ENCODE results near the gene RAB10. TPM values are rescaled to one million over a fixed set of nuclear protein-coding genes. Genes with fewer than 3 reads are reported as not detected.
"Not testable (repeated sequence)": the region's sequence is repeated elsewhere in the genome, so short reads cannot be mapped to it uniquely, and the experiment has no call there.

RAB10 gene
- total RNA-seq, 1 donor from 2014 or later: 86.5 TPM

DNA sequence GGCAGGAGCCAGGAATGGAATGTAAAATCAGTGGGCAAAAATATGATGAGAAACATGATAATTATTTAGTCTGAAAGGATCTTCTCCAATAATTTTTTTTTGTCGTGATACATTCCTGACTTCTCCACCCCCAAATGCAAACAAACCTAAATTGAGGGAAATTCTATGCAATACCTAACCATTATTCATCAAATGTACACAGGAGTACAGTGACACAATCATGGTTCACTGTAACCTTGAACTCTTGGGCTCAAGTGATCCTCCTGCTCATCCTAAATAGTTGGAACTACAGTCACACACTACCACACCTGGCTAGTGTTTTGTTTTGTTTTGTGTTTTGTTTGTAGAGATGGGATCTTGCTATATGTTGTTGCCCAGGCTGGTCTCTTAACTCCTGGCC lies 46.5 kb downstream of the RAB10 start:
- Mint-ChIP-seq H3K4me3 (no peak overlapping the region), H3K27ac (no peak overlapping the region), H3K4me1 (peaks cover 10% of the 10 kb centered on the region), H3K9me3 (peaks cover 44% of the 10 kb centered on the region), H3K36me3 (peaks cover 48% of the 10 kb centered on the region), H3K27me3 (ENCODE audit: low read depth) (no peaks in the 10 kb centered on the region)
- no peak for DNase-seq (ENCODE audit: low spot score in 2 of 2, unreplicated experiment in 2 of 2)
- TF ChIP-seq, protein P1, sequence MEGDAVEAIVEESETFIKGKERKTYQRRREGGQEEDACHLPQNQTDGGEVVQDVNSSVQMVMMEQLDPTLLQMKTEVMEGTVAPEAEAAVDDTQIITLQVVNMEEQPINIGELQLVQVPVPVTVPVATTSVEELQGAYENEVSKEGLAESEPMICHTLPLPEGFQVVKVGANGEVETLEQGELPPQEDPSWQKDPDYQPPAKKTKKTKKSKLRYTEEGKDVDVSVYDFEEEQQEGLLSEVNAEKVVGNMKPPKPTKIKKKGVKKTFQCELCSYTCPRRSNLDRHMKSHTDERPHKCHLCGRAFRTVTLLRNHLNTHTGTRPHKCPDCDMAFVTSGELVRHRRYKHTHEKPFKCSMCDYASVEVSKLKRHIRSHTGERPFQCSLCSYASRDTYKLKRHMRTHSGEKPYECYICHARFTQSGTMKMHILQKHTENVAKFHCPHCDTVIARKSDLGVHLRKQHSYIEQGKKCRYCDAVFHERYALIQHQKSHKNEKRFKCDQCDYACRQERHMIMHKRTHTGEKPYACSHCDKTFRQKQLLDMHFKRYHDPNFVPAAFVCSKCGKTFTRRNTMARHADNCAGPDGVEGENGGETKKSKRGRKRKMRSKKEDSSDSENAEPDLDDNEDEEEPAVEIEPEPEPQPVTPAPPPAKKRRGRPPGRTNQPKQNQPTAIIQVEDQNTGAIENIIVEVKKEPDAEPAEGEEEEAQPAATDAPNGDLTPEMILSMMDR (IDR thresholded peaks at IDR 0.05; ENCODE audit: unreplicated experiment): no peak

DNA sequence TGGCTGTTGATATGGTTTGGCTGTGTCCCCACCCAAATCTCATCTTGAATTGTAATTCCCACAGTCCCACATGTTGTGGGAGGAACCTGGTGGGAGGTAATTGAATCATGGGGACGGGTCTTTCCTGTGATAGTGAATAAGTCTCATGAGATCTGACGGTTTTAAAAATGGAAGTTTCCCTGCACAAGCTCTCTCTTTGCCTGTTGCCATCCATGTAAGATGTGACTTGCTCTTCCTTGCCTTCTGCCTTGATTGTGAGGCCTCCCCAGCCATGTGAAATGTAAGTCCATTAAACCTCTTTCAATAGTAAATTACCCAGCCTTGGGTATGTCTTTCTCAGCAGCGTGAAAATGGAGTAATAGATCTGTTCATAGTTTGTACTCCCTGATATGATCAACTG lies 47.0 kb downstream of the RAB10 start:
- H3K9me3 Mint-ChIP-seq: peaks cover 44% of the 10 kb centered on the region
- not testable (repeated sequence) for H3K4me1 Mint-ChIP-seq; DNase-seq (ENCODE audit: low spot score in 2 of 2, unreplicated experiment in 2 of 2); H3K27ac Mint-ChIP-seq; H3K4me3 Mint-ChIP-seq; H3K27me3 Mint-ChIP-seq (ENCODE audit: low read depth)
- peaks cover 50% of the 10 kb centered on the region for H3K36me3 Mint-ChIP-seq

DNA sequence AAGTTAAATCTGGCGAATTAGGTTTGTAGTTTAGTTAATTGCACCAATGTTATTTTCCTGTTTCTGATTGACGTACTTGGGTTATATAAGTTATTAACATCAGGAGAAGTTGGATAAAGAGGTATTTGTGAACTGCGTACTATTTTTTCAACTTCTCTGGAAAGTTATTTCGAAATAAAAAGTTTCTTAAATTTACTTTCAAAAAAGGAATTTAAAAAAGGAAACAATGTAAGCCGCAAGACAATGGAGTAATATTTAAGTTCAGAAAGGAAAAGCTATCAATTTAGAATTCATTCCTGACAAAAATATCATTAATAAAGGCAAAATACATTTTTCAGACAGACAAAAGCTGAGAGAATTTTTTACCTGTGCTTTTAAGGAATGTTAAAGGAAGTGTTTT lies 47.7 kb downstream of the RAB10 start:
- Mint-ChIP-seq H3K9me3 (peaks cover 44% of the 10 kb centered on the region), H3K4me3 (no peak overlapping the region), H3K27ac (no peak overlapping the region), H3K27me3 (ENCODE audit: low read depth) (no peaks in the 10 kb centered on the region), H3K36me3 (peaks cover 52% of the 10 kb centered on the region), H3K4me1 (no peaks in the 10 kb centered on the region)
- TF ChIP-seq, protein P1 (IDR thresholded peaks at IDR 0.05; ENCODE audit: unreplicated experiment): no peak
- DNase-seq (ENCODE audit: low spot score in 2 of 2, unreplicated experiment in 2 of 2): no peak

DNA sequence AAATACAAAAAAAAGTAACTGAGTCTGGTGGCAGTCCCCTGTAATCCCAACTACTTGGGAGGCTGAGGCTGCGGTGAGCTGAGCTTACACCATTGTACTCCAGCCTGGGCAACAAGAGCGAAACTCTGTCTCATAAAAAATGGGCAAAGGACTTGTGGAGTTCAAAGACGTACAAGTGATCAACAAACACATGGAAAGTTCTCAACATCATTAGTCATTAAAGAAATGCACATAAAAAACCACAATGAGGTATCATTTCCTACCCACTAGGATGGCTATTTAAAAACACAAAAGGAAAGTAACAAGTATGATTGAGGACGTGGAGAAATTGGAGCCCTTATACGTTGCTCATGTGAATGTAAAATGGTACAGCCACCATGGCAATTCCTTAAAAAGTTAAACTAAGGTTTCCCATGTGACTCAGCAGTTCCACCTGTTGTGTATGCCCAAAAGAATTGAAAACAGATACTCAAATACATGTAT lies 52.3 kb downstream of the RAB10 start:
- Mint-ChIP-seq H3K27me3 (ENCODE audit: low read depth) (no peaks in the 10 kb centered on the region), H3K36me3 (peaks cover 26% of the 10 kb centered on the region), H3K27ac (no peak overlapping the region), H3K9me3 (peaks cover 20% of the 10 kb centered on the region), H3K4me1 (peaks cover 6% of the 10 kb centered on the region), H3K4me3 (no peak overlapping the region)
- DNase-seq (ENCODE audit: low spot score in 2 of 2, unreplicated experiment in 2 of 2): no peak
- TF ChIP-seq, protein P1 (IDR thresholded peaks at IDR 0.05; ENCODE audit: unreplicated experiment): no peak

DNA sequence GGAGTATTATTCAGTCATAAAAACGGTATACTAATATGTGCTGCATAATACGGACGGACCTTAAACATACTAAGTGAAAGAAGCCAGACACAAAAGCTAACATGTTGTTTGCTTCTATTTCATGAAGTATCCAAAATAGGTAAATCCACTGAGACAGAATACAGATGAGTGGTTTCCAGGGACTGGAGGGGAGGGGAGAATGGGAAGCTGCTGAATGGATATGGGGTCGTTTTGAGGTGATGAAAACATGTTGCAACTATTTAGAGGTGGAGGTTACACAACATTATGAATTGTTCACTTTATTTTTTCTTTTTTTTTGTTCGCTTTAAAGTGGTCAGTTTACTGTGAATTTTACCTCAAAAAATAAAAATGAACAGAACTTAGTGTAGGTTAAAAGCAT lies 52.9 kb downstream of the RAB10 start:
- no peak overlapping the region for H3K4me3 Mint-ChIP-seq
- peaks cover 6% of the 10 kb centered on the region for H3K4me1 Mint-ChIP-seq
- DNase-seq (ENCODE audit: low spot score in 2 of 2, unreplicated experiment in 2 of 2): no peak
- peaks cover 18% of the 10 kb centered on the region for H3K9me3 Mint-ChIP-seq
- peaks cover 22% of the 10 kb centered on the region for H3K36me3 Mint-ChIP-seq
- H3K27me3 Mint-ChIP-seq (ENCODE audit: low read depth): no peaks in the 10 kb centered on the region
- TF ChIP-seq, protein P1 (IDR thresholded peaks at IDR 0.05; ENCODE audit: unreplicated experiment): no peak
- H3K27ac Mint-ChIP-seq: no peak overlapping the region

DNA sequence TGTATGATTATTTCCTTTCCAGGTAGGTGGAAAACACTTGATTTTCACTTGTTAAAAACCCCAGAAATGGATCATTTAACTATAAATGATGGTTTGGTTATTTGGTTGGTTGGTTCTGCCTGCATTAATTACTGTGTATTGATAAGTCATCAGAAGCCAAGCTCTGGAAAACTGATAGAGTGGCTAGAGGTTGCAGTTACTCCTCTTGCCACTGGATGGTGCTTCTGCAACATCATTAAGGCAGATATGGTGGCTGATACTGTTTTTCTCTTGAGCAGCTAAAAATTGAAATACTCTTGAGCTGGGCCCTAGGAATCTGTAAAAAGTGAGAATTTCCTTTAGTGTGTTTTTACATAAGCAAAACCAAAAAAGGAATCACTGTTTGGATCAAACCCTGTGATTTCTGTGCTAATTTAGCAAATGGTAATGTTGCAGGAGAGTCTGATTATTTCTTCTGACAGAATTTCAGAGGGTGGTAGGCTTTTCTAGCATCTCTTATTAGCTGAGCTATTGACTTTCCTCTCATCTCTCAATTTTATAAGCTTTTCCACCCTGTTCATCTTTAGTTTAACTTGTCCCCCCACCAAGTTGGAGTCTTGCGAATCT lies 54.3 kb downstream of the RAB10 start:
- Mint-ChIP-seq H3K4me3 (no peak overlapping the region), H3K36me3 (peaks cover 18% of the 10 kb centered on the region), H3K9me3 (peaks cover 10% of the 10 kb centered on the region), H3K4me1 (peaks cover 6% of the 10 kb centered on the region), H3K27ac (no peak overlapping the region), H3K27me3 (ENCODE audit: low read depth) (no peaks in the 10 kb centered on the region)
- no peak for DNase-seq (ENCODE audit: low spot score in 2 of 2, unreplicated experiment in 2 of 2)
- TF ChIP-seq, protein P1 (IDR thresholded peaks at IDR 0.05; ENCODE audit: unreplicated experiment): peak; percentile 59

DNA sequence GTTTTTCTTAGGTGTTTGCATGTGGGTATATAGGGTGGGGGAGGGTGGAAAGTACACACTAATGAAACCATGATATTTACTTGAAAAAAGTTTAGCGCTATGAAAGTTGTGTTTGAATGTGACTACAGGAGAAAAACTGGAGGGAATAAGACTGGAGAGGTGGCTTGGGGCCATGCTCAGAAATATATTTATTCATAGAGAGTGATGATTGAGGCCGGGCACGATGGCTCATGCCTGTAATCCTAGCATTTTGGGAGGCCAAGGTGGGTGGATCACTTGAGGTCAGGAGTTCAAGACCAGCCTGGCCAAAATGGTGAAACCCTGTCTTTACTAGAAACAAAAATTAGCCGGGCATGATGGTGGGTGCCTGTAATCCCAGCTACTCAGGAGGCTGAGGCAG lies 55.0 kb downstream of the RAB10 start:
- not testable (repeated sequence) for H3K4me1 Mint-ChIP-seq; H3K27me3 Mint-ChIP-seq (ENCODE audit: low read depth); H3K4me3 Mint-ChIP-seq; H3K9me3 Mint-ChIP-seq; H3K27ac Mint-ChIP-seq; DNase-seq (ENCODE audit: low spot score in 2 of 2, unreplicated experiment in 2 of 2)
- peaks cover 22% of the 10 kb centered on the region for H3K36me3 Mint-ChIP-seq

Measured in mesothelial cell of epicardium (in vitro differentiated cells).